Vein endothelial cell (primary cell): Measurements from ENCODE around the gene ZNF878. TPM values are rescaled to one million over a fixed set of nuclear protein-coding genes. Genes with fewer than 3 reads are reported as not detected.

ENCODE experiments used
- small RNA-seq: library from RNA; depleted of rRNA; stranded (forward); fragments of <200 nt; gene quantifications from one replicate; pipeline ENCODE3, GENCODE V24; 2012
- total RNA-seq: library from RNA; depleted of rRNA; stranded (reverse); fragments of >200 nt; gene quantifications from 2 replicates; pipeline ENCODE4 v1.2.3, GENCODE V29; 2012

The ZNF878 gene
- 0.67 TPM in 1 of 2 replicates, not detected in the other for total RNA-seq

GRCh38 chr19:12052497-12053169 is at the start of gene ZNF878:
TSS of gene ZNF878 (minus strand) at chr19:12052961. CDS start at chr19:12052801, 160 bp downstream.

GRCh38 chr19:12064590-12065538 is 12.1 kb upstream of the ZNF878 start, which contains the start of gene ZNF844:
TSS of gene ZNF844 (plus strand) at chr19:12064731. CDS start at chr19:12064874, 143 bp downstream.

GRCh38 chr19:12035220-12036172 is 17.3 kb downstream of the ZNF878 start, which contains the start of gene ZNF433:
TSS of gene ZNF433 (minus strand) at chr19:12035679. CDS start at chr19:12035539, 140 bp downstream.

Small RNA genes within 50 kb of the gene (small RNA-seq; reads per million reads assigned to genes)
- gene RF00019 (not detected), gene RNA5SP464 (not detected), gene RNA5SP465 (not detected), gene RNA5SP466 (not detected)

Other genes with a start within 250 kb of the ZNF878 start
- gene ZNF440, start 238.7 kb downstream of the ZNF878 start, total RNA-seq, result 8.2 and 9.7 TPM in 2 replicates
- gene ZNF439, start 204.2 kb downstream of the ZNF878 start, total RNA-seq, result 0.33 and 3.4 TPM in 2 replicates
- 3.3 and 12.8 TPM in 2 replicates for gene ZNF69, start 165.2 kb downstream of the ZNF878 start, total RNA-seq
- gene ZNF700, start 127.9 kb downstream of the ZNF878 start, total RNA-seq, result 5.2 and 8.0 TPM in 2 replicates
- gene ZNF763, start 87.9 kb downstream of the ZNF878 start, total RNA-seq, result 0.33 and 2.4 TPM in 2 replicates
- 0.98 and 1.8 TPM in 2 replicates for gene ZNF433, start 17.3 kb downstream of the ZNF878 start, total RNA-seq
- 1.6 and 4.2 TPM in 2 replicates for gene ZNF844, start 11.8 kb upstream of the ZNF878 start, total RNA-seq
- gene ZNF20, start 87.4 kb upstream of the ZNF878 start, total RNA-seq, result 1.6 and 3.0 TPM in 2 replicates
- 13.5 and 15.0 TPM in 2 replicates for gene ZNF625, start 103.8 kb upstream of the ZNF878 start, total RNA-seq
- 4.9 and 7.2 TPM in 2 replicates for gene ZNF136, start 110.1 kb upstream of the ZNF878 start, total RNA-seq
- 5.0 and 6.5 TPM in 2 replicates for gene ZNF44, start 241.9 kb upstream of the ZNF878 start, total RNA-seq